CD4-positive, alpha-beta T cell treated with Interferon alpha-2 for 1 hour (primary cell): Measurements from ENCODE around the gene ATXN7L1.
"Not testable (repeated sequence)": the region's sequence is repeated elsewhere in the genome, so short reads cannot be mapped to it uniquely, and the experiment has no call there.

Experiments
- DNase-seq, 2 donors: peaks; one replicate each; pipeline ENCODE4 v3.0.0-alpha.2; 2020 to 2022

The ATXN7L1 gene

DNA sequence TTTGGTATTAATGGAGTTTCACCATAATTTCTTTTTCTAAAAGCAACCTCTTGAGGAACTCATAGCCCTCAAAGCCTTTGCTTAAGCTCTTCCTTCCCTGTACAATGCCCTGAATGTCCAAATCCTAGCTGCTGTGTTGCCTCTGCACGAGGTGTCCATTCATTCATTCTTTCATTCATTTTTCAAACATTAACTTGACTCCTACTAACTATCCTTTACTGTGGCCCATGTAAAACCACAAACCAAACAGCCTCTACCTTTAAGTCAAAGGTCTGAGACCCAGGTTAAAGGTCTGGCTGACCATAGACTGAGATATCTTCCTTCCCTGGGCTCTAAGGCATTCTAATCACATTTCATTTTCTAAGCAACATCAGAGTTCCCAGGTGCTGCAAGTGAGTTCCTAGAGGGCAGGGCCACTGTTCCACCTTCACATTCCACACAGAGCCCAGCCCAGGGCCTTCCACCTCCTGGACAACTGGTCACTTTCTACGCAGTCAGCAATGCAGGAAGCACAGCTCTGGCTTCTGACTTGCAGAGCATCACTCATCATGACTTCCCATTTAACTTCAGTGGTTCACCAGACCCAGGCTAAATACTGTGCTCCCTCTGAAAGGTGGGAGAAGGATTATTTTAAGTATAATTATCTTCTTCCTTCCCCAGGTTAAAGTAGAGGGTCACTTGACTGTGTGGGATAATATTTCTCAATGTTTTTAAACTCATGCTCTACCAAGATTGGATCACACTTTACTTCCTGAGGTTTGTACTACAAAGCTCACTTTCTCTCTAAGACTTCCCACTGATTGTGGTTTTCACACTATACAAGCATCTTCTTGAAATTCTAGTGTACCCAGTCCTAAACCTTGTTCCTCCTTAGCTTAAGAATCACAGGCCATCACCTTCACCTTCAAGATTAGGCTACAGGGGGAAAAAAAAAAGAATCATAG, 19.1 kb downstream of the ATXN7L1 start:
- DNase-seq, result peak in 1 of 2 donors; percentile 29

DNA sequence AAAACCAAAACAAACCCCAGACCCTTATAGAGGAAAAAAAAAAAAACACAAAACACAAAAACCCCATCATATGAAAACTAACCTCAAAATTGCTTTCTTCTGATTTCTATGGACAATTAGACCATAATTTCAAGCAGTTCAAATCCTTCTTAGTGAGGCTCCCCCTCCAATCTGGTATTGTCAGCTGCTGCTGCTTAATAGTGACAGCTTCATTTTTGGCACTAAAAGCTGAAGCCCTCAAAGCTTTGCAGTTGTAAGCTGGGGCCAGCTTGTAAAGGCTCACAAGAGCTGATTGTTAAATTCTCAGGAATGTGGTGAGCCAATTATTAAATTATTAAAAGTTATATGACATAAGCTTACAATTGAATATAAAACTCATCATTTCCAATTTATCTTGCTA, 21.9 kb downstream of the ATXN7L1 start:
- no peak for DNase-seq

GRCh38 chr7:105853931-105854419, 22.4 kb downstream of the ATXN7L1 start:
- no peak for DNase-seq

GRCh38 chr7:105851064-105851463, 25.3 kb downstream of the ATXN7L1 start:
- DNase-seq, result no peak

DNA sequence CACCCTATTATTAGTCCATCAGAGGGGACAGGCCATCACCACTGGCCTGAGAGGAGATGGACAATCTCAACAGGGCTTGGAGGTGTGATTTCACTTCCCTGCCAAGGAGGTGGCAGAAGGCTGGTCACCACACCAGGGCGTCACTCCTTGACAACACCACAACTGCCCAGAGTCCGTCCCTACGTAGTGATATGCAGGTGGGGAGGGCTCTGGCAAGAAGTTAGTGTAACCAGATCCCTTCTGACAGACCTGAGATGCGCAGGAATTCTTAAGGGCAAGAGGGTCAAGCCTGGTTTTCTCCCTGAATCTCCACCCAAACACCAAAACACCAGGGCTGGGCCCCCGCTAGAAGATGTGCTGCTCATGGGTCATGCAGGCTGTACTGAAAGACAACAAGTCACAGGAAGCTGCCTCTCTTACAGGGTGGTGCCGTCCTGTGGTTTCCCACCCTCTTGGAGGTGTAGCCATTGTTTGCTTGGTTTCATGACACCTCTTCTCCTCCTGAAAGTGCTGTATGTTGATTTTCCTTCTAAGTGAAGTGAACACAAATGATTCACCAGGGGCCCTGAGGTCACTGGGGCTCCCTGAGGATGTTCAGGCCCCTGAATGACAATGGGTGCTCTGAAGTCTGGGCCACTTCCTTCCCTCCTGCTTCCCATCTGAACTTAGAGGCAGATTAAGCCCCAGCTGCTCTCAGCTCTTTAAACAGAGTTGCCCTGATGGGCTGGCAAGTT, 27.1 kb downstream of the ATXN7L1 start:
- peak; percentile 40 to 70 for DNase-seq

GRCh38 chr7:105846404-105846803, 30.0 kb downstream of the ATXN7L1 start:
- DNase-seq, result no peak

- not testable (repeated sequence) for DNase-seq
These were observed 31.7 kb downstream of the ATXN7L1 start for GRCh38 chr7:105844681-105845080.

DNA sequence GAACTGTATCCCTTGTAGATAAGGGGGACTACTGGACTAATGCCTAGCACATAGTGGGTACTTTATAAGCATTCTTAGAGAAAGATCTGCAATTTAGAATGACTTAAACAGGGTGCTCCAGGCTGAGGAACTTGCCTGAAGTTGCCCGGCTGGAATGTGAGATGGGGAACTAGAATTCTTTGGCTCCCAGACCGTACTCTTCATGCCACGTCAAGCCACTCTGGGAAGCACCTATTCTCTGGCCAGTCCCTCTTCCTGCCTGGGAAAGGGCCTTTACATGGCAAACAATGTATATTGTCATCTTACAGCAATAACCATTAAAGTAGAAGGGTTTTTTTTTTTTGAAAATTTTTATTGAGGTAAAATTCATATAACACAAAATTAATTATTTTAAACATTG, 34.5 kb downstream of the ATXN7L1 start:
- no peak for DNase-seq

- no peak for DNase-seq
These were observed 35.2 kb downstream of the ATXN7L1 start for GRCh38 chr7:105840981-105841749.

DNA sequence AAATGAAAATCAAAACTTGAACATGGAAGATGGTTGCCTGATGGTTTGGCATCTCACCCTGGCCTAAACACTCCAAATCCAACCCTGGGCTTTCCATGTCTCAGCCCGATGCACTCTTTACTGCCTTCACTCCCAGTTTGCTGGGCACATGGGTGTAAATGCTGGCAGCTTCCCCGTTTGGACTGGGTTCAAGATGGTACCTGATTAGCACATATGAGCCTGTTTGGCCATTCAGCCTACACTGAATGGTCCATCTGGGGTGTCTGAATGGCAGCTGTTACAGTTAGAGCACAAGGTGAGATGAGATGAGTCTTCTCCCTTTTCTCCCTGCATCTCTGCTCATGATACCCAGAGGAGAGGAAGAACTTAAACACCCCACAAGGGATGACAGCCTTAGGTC, 37.1 kb downstream of the ATXN7L1 start:
- no peak for DNase-seq

DNA sequence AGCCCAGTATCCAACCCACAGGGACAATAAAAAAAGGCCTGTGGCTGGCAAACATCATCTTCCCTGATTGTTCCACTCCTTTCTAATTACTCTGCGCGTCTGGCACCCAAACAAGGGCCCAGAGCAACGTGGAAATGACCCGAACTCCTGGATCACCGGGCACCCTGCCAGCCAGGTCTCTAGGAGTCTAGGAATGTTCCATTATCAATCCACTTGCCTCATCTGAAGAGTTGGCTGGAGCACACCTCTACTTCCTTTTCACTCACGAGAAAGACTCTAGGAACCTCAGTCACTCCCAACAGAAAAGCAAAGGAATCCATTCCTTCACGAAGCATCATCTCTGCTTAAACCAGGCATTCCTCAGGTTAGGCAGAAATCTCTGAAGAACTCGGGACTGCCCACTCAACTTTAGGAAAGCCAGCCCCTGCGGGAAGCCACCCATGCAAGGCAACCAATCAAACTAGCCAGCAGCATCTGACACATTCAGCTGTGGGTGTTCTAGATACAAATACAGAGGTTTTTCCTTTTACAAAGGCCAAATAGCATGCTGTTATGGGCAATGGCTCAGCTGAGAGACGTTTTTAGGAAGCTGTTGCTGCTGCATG, 37.7 kb downstream of the ATXN7L1 start:
- DNase-seq, result no peak

DNA sequence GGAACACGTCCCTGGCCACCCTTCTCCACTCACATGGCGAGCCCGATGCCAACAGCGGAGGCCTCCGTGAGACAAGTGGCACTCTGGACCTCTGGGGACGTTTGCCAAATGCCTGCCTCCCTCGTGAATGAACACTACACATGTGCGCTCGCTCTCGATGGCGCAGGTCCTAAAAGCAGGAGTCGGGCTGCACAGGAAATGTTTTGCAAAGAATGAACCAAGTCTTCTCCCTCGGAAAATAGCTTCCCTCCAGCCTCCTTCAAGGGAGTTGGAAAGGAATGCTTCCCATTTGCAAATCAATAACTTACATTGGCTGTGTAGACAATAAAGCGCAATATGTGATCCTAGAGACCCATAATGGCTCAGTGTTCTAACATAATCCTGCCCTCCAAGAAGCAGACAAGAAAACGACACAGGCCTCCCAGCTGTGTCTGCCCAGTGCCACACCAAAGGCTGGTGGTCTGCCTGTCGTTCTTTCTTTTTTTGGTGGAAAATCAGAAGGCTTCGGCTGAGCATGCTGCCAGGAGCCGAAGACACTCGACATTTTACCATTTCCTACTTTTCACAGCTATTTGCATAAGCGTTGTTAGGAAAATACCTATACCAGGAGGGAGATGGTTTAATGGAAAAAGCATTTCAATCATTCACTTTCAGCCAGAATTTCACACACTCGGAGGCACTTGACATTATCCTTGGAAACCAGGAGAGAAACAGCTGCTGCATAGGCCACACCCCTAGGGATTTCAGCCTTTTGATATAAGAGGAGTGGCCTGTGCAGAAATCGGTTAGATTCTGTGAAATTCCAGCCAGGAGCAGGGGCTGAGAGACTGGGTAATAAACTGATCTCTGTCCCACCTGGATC, 38.4 kb downstream of the ATXN7L1 start:
- no peak for DNase-seq

- DNase-seq, result no peak
These were observed 41.0 kb downstream of the ATXN7L1 start for GRCh38 chr7:105835441-105835840.

GRCh38 chr7:105831824-105832535, 44.4 kb downstream of the ATXN7L1 start:
- DNase-seq, result no peak

GRCh38 chr7:105831302-105831620, 45.1 kb downstream of the ATXN7L1 start:
- no peak for DNase-seq

- no peak for DNase-seq
These were observed 45.7 kb downstream of the ATXN7L1 start for GRCh38 chr7:105830405-105831301.

DNA sequence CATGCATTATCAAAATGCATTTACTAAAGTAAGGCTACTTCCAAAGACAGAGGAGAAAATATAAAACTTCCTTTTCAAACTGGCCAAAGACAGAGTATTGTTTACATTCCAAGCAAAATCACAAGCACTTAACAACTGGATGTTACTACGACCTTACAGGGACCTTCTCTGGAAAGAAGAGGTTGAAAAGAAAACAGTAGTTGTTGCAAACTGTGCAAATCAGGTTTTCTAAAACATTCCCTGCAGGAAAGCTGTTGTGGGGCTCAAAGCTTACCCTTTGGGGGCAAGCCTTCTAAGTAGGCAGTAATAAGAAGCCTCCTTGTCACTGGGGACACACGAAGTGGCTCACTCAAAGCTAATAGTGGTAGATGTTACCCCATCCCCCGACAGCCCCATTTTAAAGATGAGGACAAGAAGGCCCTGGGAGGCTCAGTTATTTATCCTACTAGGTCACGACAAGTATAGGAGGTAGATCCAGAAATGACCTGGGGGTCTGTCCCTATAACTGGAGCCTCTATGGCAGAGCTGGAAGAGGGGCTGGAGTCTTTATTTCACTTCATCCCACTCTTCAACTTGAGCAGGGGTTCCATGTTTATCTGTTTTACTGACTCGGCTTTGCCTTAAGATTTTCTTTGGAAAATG, 46.6 kb downstream of the ATXN7L1 start:
- DNase-seq, result no peak

- DNase-seq, result no peak
These were observed 48.3 kb downstream of the ATXN7L1 start for GRCh38 chr7:105828141-105828540.

DNA sequence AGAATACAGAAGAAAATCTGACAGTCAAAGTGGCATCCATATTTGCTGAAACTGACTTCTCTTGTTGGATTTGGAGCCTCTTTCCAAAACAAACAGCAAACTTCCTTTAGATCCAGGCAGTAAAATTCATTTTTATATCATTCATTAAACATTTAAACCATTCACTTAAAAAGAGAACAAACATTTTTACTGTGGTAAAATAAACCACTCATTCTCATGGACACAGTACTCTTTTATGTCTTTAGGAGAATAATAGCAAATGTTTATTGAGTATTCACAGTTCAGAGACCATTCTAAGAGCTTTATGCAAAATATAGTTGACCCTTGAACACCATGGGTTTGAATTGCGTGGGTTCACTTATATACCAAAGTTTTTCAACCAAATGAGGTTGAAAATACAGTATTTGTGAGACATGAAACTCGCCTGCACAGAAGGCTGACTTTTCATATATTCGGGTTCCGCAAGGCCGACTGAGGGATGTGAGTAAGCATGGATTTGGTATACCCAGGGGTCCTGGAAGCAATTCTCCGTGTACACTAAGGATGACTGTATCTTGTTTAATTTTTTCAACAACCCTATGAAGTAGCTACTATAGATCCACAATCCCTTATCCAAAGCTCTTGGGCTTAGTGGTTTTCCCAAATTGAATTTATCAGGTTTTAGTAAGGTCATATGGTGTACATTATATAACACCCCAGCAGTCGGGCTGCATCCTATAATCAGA, 49.1 kb downstream of the ATXN7L1 start:
- DNase-seq, result no peak
